NK-92 (cell line): ENCODE measurements around the gene FOXL3.
"Not testable (repeated sequence)": the region's sequence is repeated elsewhere in the genome, so short reads cannot be mapped to it uniquely, and the experiment has no call there.

Source experiments
- DNase-seq: peaks from one replicate; lab custom pipeline; 2025; ENCODE audit not compliant: unreplicated experiment; lab: John Stamatoyannopoulos, UW

FOXL3 gene

DNA sequence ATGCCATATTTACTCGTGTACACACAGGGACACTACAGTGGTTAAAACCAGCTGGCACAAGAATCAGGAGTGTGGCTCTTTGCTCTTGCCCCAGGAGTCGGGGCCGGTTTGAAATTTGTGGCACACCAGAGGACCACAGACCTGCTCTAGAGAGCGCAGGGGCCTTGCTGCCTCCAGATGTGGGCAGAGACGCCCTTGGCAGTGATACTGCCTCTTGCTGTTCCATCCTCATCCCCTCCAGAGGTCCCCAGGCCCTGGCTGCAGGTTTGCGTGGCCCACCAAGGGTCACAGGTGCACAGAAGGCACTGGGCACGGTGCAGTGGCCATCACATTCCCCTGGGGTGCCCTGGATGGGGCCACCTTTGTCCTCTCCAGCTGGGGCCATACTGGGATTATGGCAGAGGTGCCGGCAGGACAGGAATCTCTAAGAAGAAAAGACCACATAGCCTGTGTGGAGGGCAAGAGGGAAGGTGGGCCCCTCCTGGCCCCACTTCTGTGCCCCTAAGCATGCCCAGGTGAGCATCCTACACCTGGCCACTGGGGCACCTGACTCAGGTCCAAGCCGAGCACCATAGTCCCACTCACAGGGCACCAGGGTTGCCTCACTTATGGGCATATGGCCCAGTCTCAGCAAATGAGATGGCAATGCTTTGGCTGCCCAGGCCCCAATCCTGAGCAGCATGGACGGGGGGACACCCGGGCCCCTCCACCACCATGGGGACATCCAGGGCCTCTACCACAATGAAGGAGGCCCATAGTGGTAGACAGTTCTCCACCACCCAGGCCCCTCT, 45.6 kb downstream of the FOXL3 start:
- no peak for DNase-seq

DNA sequence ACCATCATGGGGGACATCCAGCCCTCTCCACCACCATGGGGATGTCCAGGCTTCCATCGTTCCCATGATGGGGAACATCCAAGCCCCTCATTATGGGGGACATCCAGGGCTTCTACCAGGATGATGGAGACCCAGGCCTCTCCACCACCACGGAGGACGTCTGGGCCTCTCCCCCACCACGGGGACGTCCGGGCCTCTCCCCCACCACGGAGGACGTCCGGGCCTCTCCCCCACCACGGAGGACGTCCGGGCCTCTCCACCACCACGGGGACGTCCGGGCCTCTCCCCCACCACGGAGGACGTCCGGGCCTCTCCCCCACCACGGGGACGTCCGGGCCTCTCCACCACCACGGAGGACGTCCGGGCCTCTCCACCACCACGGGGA, 46.2 kb downstream of the FOXL3 start:
- DNase-seq = not testable (repeated sequence)

- DNase-seq = no peak
Observed at GRCh38 chr7:336810-337566, 47.0 kb downstream of the FOXL3 start.

DNA sequence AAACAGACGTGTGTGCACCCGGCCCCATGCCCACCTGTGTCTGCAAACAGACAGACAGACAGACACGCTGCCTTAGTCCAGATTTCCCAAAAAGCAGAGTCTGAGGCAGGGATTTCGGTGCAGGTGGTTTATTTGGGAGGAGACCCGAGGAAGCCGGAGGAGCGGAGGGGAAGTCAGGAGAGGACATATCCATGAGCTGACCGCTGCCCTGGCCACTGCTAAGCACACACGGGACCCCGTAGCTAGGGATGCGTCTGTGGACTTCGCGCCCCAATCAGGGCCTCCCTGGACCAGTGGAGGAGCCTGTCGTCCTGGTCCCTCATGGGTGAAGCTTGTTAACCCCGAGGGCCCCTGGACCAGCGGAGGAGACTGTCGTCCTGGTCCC, 47.6 kb downstream of the FOXL3 start:
- no peak for DNase-seq

DNA sequence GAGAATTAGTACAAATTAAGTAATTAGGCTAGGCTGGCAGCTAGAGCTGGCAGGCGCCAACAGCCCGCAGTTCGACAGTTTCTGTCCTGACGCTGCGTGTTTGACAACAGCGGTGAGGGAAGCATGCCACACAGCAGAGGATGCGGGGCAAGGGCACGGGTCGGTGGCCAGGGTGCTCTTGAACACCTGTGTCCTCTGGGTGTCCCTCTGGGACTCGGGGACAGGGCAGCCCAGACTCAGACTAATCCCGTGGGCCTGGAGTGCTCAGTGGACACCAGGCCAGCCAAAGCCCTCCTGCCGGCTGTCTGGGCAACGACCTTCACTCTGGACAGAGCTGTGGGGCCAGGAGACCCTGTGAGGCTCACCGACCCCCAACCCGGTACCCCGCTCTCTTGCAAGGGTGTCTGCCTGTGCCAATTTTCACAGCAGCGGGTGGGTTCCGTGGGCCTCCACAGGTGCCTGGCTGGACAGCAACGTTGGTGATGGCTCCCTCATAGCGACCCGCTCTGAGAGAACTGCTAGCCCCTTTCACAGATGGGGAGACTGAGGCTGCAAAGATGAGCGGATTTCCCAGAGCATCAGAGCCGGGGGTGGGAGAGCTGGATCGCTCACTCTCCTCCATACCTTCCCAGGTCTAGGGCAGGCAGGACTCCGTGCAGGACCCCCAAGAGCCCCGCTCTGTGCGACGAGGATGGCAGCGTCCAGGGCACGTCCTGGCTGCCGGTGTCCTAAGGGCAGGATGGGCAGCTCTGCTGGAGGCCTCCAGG, 48.5 kb downstream of the FOXL3 start:
- no peak for DNase-seq

GRCh38 chr7:339062-339342, 49.0 kb downstream of the FOXL3 start:
- no peak for DNase-seq

DNA sequence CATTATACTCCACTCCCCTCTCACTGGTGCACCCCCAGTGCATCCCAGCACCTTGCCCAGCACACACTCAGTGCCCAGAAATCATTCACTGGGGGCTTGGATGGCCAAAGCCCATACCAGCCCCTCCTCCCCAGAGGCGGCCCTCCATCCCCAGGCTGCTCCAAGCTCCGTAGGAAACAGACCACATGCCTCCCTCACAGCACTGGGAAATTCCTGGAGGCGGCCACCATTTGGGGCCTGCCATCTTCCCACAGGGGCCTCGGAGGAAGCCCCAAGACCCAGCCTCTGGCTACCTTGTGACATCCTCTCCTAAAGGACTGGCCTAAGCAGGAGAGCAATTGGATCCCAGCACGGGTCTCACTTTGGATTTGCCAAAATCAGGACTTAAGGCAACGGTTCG, 49.7 kb downstream of the FOXL3 start:
- no peak for DNase-seq

DNA sequence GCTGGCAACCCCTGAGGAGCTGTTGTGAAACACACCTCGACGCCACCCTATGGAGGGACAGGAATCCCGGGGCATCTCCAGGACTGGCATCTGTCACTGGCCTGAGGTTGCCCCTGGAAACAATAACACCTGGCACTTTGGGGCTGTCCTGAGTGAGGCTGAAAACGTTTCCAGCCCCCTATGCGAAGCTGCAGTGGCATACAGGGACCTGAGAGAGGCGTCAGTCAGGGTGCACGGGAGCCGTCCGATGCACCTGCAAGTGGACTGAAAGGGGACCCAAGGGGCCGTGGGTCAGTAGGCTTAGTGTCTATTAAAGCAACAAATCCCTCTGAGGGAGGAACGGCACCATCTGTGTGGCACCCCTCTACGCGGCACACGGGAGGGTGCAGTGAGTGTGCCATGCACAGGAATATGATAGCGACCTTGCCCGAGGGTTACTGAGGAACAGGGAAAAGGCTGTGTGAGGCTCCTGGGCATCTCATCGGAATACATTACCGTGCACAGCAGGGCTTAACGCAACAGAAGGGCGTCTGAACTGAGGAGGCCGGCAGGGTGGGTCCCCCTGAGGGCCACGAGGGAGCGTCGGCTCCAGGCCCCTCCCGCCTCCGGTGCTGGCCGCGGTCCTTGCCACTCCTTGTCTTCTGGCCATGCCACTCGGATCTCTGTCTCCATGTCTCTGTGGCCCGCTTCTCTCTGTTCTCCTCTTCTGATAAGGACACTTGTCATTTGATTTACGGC, 50.4 kb downstream of the FOXL3 start:
- no peak for DNase-seq
